Activated T-helper 1 cell treated with Interleukin-2 at 50 U/mL for 16 hours (primary cell): ENCODE data around the gene ULBP1.
"Not testable (repeated sequence)": the region's sequence is repeated elsewhere in the genome, so short reads cannot be mapped to it uniquely, and the experiment has no call there.

Experiments
- DNase-seq: peaks from one replicate; pipeline ENCODE4 v3.0.0-alpha.2; 2020; ENCODE audit warnings: low read depth

Gene ULBP1

DNA sequence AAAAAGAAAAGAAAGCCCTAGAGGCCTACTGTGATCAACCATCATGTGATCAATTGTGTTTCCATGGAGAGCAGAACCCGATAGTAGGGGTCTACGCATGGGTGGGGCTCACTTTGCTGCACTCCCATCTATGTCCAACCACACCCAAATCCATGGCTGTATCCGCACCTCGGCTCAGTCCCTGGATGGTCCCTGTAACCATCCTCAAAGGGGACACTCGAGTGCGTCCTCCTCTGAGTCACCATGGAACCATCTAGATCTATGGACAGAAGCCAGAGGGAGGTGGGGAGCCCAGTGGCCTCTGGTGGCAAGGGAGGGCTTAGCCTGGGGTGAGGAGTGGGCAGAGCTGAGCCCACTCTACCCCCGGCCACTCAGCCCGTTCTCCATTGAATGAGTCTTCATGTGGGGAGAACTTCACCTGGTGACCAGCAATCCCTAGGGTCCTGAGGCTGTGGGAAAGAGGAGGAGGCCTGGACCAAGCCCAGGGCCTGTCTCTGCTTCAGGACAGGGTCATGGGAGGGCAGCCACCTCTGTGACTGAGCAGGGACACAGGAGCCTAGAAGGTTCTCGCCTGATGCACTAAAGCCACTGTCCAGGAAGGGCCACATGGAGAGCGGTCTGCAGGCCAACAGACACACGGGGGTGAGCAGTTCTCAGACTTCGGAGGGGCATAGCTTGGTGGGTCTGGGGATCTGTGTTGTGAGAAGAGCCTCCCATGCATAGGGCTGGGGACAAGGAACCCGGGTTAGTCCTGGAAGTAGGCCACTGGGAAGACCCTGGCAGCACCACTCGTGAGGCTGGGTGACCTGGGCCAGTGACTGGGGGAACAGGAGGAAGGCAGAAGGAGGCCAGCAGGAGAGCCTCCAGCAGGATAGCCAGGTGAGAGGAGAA is 42.3 kb downstream of the ULBP1 start:
- DNase-seq, result no peak

DNA sequence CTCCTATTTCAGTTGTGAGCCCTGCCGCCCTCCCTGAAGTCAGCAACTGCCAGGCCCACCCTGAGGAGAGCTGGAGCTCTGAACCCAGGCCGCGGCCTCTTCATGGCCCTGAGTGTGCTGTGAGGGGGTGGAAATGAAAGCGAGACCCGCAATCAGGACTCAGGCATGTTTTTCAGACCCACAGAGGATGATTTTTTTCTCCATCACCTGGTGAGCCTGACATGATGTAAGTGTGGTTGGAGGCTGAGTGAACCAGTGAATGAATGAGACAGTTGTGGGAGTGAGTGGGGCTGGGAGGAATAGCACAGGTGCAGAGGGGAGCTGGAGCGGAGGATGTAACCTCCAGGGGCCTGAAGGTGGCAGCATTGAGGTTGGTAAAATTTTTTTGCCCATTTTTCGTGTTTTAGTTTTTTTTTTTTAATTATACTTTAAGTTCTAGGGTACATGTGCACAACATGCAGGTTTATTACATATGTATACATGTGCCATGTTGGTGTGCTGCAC is 43.3 kb downstream of the ULBP1 start:
- DNase-seq, result no peak

DNA sequence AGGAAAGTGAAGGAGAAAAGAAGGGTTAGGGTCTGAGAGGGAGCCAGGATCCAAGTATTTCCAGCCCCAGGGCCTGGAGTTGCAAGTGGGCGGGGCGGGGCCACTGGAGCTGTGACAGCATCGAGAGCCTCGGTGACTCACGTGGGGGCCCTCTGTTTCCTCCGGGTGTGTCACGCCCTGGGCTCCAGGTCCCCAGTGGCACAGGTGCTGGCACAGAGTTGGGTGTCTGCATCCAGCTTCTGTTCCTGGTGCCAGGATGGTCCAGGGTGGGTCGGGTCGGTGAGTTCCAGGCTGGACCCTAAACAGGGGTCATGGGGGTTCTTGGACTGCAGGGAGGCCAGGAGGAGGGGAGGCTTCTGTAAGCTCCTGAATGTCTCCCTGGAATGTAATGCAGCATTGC is 44.8 kb downstream of the ULBP1 start:
- DNase-seq, result no peak

DNA sequence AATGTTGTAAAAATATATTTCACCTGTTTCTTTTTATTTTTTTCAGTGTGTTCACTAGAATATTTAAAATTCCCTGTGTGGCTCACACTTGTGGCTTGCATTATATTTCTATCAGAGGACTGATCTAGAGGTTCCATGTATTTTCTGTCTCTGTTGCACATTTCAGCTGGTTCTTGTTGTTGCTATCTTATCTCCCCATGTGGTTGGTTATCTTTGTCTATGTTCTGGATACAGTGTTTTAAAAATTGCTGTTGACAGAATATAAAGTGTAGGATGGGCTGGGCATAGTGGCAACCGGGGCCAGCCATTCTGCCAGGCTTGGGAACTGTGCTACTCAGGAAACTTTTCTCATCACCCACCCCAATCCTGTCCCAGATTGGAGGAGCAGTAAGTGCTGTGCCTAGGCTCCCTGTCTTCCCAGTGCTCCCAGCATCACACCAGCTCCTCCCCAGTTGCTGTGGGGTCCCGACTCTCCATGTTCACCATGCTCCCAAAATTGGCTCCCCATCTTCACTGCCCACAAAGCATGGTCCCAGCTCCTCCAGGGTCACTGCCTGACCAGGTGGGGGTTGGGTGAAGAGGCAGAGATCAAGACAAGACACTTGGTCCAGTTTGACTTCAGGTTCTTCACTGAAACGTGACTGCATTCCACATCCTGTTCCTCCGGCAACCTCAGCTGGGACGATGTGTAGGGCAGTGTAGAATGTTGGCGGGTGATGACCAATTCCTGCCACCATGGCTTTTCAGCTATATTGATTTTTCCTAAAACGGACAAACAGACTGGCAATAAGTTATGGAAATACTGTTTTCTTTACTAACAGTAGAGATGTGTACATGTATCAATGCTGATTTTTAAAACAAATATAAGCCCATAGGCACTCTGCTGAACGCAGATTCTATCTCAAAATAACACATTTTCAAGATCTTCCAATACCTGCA is 49.4 kb downstream of the ULBP1 start:
- DNase-seq, result not testable (repeated sequence)

DNA sequence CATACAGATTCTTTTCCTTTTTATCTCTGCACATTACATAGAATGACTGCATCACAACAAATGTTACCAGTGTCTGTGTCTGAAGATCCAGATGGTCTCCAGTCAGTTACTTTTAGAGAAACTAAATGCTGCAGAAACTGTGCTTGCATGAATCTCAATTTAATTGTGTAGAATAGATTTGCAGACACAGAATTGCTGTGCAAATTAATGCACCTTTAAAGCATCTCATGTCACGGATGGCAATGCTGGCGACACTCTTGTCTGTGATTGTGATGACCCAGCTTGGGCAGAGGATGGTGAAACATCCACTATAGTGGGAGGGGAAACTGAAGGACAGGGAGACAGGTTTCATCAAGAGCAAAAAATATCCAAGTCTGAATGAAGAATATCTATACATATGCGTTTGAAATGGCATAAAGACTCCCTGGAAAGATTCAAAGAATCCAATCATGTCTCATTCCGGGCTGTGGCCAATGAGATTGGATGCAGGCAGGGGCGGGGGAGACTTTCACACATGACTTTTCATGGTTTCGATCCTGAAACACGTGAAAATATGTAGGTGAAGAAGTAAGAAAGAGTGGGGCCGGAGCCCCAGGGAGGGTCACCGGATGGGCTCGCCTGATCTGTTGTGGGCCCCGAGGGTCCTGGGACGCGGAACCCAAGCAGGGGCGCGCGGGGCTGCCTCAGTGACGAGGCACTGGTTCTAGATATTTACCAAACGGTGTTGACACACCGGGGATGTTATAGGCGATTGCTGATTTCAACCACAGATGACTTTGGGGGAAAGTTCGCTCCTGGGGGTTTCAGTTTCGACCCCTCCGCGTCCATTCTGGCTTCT is 50.3 kb downstream of the ULBP1 start:
- not testable (repeated sequence) for DNase-seq

DNA sequence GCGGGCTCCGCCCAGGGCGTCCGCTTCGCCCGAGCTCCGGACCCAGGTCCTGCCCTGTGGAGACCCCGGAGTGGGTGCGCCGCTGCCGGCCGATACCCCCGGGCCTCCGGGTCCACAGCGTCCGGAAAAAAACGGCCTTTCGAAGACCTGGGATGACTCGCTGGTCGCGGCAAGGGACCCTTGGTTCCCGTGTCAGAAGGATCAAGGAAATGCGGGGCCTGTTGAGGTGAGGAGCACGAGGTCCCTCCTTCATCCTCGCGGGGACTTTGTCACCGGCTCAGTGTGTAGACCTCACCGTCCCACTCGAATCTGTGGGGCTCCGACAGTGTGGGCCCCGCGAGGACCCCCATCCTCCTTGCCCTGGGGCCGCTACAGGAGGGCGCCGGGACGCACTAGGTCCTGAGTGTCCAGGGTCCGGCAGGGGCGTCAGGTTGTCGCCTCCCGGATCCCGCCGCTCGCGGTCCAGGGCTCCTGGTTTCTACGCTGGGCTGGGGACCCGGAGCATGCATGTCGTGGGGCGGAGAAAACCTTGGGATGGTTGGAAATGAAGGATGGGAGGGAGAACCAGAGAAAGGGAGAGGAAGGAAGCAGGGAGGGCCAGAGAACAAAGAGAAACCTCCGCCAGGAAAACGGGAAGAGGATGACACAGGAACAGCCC is 51.0 kb downstream of the ULBP1 start:
- DNase-seq, result not testable (repeated sequence)

DNA sequence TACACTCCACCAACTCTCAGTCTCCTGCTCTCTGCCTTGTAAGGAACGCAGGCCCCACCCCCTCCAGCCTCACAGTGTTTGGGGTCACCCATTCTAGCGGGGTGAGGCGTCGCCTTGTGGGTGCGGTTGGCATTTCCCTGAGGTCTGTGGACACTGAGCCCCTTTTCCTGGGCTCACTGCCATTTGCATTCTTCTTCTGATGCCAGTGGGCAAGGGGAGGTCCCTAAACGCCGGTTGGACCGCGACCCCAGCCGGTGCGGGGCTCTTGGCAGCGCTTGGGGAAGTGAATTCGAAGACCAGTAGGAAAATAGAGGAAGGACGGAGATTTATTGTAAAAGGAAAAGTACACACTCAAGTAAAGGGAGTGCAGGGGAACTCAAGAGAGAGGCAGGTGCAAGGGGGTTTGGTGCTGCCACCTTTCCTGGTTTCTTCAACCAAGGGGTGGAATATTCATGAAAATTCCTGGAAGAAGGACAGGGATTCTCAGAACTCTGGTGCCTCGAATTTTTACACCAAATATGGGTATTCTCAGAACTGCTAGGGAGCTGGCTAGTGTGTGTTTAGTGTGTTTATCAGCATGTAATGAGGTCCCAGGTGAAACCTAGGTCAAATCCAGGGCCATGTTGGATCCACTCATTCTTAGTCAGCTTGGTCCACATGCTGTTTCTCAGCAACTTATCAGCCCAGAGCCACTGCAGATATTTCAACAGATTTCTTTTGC is 51.7 kb downstream of the ULBP1 start:
- DNase-seq, result not testable (repeated sequence)

DNA sequence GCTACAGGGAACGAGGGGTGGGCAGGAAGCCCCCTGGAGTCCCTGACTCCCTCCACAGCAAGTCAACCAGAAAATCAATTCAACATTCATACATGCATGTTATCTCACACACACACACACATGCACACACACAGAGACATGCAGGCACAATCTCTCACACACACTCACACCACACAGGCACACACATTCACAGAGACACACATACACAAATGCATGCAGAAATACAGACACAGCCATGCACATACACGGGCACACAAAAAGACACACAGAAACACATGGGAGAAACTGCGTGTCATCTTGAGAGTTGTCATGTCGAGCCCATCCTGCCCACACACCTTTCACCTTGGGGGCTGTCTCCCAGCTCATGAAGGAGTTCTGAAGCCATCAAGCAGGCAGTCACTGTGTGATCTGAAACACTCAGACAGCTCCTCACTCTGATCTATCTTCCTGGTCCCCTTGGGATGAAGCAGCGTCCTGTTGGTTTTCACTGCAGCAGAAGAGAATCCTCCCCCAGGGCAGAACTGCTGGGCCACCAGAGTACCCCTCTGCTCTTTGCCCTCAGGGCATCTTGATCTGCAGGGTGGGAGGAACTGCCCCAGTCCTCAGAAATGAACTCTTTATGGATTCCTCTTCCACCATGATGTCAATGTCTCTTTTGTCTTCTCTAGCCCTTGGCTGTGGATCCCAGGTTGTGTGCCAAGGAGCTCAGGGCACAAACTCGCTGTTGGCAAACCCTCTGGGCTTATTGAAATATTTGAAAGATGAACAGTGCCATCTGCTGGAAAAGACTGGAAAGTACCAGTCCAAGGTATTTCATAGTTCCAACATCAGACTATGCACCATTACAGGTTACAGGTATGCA is 52.8 kb downstream of the ULBP1 start:
- DNase-seq, result no peak

DNA sequence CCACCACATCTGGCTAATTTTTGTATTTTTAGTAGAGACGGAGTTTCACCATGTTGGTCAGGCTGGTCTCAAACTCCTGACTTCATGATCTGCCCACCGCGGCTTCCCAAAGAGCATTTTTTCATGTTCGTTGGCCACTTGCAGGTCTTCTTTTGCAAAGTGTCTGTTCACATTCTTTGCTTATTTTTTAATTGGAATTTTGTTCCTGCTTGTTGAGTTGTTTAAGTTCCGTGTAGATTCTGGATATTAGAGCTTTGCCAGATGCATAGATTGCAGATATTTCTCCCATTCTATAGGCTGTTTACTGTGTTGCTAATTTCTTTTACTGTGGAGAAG is 53.4 kb downstream of the ULBP1 start:
- not testable (repeated sequence) for DNase-seq

DNA sequence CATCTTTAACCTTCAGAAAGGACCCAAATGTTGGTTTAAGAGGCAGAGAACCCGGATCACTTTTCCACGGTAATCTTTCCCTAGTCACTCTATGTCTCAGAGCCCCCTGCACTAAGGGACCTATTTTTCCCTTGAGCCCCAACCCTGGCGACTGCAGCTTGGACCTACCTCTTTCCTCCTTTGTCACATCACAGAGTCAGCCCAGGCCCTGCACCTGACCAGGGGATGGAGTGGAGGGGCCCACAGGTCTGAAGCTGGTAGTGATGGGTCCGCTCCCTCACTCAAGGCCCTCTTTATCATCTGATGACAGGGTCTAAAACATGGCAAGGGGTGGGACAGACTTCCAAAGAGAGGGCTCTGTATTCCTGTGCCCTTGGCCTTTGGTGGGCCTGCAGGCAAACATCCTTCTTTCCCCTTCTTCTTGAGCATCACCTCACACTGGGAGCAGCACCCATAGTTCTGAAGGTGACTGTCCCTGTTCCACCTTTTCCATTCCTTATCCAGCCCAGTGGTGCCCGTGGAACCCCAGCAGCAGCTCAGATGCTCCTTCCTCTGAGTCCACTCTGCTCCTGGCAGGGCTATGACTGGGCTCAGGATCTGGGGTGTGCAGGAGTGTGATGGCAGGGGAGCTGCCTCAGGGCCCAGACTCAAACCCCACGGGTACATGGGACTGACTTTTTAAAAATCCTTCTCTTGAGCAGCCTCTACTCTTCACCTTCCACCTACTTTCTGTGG is 55.3 kb downstream of the ULBP1 start:
- DNase-seq, result no peak

DNA sequence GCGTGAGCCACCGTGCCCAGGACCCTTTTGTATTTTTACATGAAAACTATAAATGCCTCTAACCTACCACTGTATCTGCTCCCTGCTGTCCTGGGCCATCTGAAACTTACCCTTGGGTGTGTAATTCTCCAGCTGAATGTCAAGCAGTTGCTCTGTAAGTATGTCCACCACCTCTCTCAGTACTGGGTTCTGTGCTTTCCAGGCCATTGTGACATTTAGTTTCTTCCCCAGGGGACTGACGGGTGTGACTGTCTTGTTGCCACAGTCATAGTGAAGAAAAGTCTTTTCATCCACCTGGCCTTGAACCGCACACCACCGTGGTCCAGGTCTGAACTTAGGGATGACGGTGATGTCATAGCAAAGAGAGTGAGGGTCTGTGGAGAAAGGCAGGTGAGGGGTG is 58.1 kb downstream of the ULBP1 start:
- DNase-seq, result not testable (repeated sequence)
